Colonic mucosa (tissue), 4 donors: ENCODE measurements around the gene ATP9B. TPM values are rescaled to one million over a fixed set of nuclear protein-coding genes. Genes with fewer than 3 reads are reported as not detected.
"Not testable (repeated sequence)": the region's sequence is repeated elsewhere in the genome, so short reads cannot be mapped to it uniquely, and the experiment has no call there.

ENCODE experiments used
- DNase-seq: peaks from one replicate; pipeline ENCODE4 v3.0.0-alpha.2; 2020
- H3K27ac ChIP-seq: fragments of 200-600 bp; one replicate; pipeline ENCODE4 v1.8.0; 2021
- H3K27me3 ChIP-seq: fragments of 200-600 bp; one replicate; pipeline ENCODE4 v1.8.0; 2021
- H3K36me3 ChIP-seq: fragments of 200-600 bp; one replicate; pipeline ENCODE4 v1.8.0; 2021
- H3K4me1 ChIP-seq: fragments of 200-600 bp; one replicate; pipeline ENCODE4 v1.8.0; 2021; ENCODE audit warnings: mild to moderate bottlenecking
- H3K4me3 ChIP-seq: fragments of 200-600 bp; one replicate; pipeline ENCODE4 v1.8.0; 2021
- H3K9ac ChIP-seq, 2 donors: one replicate each; pipeline ENCODE4 v1.7.0; 2013; ENCODE audit warnings: control low read depth in 2 of 2, low read depth in 2 of 2, low read length in 2 of 2
- H3K9me3 ChIP-seq: fragments of 200-600 bp; one replicate; pipeline ENCODE4 v1.8.0; 2021
- intact Hi-C: fragments of 100-400 bp; cut with DNase I; formaldehyde crosslinking; loops from one replicate; pipeline ENCODE4 v1.14.1; 2022
- total RNA-seq, 2 donors: library from RNA; stranded (reverse); fragmentation: NEBNext Ultra II Directional in 1 of 2; extraction: Animal tissue kit (Norgen Biotek cat#: 25700) in 1 of 2; gene quantifications; one replicate each; pipeline ENCODE4 v1.2.1, GENCODE V29; 2021
- TF ChIP-seq, protein P1 (sequence below): fragments of 200-600 bp; IDR thresholded peaks from one replicate; pipeline ENCODE4 v1.8.0; 2022; ENCODE audit warnings: antibody characterized with exemption, mild to moderate bottlenecking
- donor health status: healthy.
- donor health status: DM: no; HTN: no; CAD: no.
- donor health status: DM: no; HTN: no; CAD: no.

Gene ATP9B
- total RNA-seq, 2 donors from 2014 or later = 20.4 to 30.3 TPM

DNA sequence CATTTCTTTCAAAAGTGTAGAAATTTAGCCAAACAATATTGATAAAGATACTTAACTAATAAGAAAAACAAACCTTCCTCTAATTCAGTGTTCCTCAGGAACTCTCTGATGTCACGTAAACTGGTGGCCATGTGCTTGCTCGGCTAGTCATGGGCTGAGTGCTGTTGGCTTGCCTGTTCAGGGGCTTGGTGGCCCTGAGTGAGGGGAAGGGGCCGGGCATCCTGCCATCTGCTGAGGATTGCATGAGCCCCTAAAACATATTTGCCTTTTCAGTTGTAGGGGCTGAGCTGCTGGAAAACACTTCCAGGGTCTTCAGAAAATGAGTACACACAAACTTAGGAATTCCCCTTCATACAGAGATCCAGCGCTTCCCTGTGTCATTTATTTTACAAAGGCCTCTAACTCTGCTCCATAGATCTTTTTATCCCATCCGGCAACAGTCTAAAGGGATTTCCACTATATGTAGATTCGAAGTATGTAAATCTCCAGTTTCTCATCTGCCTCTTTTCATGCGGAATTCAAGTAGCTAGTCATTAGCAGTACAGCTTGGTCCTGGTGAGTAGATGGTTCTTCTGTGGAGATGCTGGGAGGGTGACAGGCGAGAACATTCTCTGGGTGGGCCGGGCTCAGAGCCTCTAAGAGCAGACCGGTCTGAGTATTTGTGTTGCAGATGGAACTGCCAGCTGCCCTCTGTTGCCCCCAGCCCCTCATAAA lies 306.4 kb downstream of the ATP9B start:
- H3K9ac ChIP-seq = no peak overlapping the region
- H3K27me3 ChIP-seq = no peaks in the 10 kb centered on the region
- H3K9me3 ChIP-seq = no peaks in the 10 kb centered on the region
- no peak overlapping the region for H3K27ac ChIP-seq
- no peak overlapping the region for H3K4me3 ChIP-seq
- H3K4me1 ChIP-seq = no peaks in the 10 kb centered on the region
- DNase-seq = no peak
- H3K36me3 ChIP-seq = no peaks in the 10 kb centered on the region
- intact Hi-C loops = no loop called here
- TF ChIP-seq, protein P1, sequence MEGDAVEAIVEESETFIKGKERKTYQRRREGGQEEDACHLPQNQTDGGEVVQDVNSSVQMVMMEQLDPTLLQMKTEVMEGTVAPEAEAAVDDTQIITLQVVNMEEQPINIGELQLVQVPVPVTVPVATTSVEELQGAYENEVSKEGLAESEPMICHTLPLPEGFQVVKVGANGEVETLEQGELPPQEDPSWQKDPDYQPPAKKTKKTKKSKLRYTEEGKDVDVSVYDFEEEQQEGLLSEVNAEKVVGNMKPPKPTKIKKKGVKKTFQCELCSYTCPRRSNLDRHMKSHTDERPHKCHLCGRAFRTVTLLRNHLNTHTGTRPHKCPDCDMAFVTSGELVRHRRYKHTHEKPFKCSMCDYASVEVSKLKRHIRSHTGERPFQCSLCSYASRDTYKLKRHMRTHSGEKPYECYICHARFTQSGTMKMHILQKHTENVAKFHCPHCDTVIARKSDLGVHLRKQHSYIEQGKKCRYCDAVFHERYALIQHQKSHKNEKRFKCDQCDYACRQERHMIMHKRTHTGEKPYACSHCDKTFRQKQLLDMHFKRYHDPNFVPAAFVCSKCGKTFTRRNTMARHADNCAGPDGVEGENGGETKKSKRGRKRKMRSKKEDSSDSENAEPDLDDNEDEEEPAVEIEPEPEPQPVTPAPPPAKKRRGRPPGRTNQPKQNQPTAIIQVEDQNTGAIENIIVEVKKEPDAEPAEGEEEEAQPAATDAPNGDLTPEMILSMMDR = no peak

DNA sequence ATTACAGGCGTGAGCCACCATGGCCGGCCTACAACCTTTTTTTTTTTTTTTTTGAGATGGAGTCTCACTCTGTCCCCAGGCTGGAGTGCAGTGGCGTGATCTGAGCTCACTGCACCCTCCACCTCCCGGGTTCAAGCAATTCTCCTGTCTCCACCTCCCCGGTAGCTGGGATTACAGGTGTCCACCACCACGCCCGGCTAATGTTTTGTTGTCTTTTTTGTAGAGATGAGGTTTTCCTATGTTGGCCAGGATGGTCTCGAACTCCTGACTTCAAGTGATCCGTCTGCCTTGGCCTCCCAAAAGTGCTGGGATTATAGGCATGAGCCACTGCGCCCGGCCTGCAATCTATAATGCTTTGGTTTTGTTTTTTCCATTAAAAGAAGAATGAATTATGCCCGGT lies 307.5 kb downstream of the ATP9B start:
- H3K4me1 ChIP-seq, H3K9me3 ChIP-seq, H3K27me3 ChIP-seq, H3K27ac ChIP-seq, intact Hi-C loops, H3K4me3 ChIP-seq, H3K36me3 ChIP-seq, H3K9ac ChIP-seq, DNase-seq: not testable (repeated sequence)

DNA sequence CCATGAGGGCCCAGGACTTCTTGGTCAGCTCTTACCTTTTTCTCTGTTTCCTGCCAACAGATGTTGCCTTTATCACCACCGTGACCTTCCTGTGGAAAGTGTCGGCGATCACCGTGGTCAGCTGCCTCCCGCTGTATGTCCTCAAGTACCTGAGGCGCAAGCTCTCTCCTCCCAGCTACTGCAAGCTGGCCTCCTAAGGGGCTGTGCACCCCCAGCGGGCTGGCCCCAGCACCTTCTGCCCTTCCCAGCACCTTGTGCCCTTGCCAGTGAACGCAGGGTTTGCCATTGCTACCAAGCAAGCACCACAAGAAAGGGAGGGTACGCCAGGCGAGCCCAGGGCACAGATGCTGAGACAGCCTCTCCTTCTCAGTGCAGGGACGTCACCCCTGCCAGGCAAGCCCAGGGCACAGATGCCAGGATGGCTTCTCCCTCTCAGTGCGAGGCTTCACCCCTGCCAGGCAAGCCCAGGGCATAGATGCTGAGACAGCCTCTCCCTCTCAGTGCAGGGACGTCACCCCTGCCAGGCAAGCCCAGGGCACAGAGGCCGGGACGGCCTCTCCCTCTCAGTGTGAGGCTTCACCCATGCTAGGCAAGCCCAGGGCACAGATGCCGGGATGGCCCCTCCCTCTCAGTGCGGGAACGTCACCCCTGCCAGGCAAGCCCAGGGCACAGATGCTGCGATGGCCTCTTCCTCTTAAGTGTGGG lies 308.1 kb downstream of the ATP9B start:
- Histone ChIP-seq H3K4me1 (no peaks in the 10 kb centered on the region), H3K27me3 (no peaks in the 10 kb centered on the region), H3K4me3 (no peak overlapping the region), H3K9ac (no peak overlapping the region), H3K27ac (no peak overlapping the region), H3K9me3 (no peaks in the 10 kb centered on the region), H3K36me3 (no peaks in the 10 kb centered on the region)
- TF ChIP-seq, protein P1 = no peak
- intact Hi-C loops = no loop called here
- DNase-seq = no peak

DNA sequence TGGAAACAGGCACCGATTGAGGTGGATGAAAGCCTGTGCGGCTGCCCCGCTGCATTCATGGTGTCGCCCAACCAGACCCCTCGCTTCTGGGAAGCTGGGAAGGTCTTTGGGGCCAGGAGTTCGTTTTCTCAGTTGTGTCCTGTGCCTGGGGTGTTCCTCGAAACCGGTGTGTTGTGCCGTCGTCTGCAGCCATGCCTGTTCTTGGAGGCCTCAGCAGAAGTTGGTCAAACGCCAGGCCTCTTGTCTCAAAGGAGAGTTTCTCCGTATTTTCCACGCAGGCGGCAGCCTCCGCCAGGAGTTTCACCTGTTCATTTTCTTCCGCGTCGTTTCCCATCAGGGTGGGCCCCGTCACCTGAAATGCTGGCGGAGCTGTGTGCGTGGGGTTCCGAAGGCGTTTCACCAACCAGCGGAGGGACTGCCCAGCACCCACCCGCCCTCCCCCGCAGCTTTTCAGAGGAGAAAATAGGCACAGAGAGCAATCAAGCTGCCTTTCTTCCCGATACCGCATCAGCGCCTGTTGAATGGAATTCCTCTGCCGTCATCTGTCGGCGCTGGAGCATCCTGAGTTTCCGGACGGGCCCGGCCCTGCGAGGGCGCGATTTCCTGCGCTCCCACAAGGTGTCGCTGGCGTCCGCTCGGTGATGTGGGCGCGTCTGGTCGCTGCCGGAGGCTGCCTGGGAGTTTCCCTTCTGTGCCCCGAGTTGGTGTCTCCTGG lies 309.5 kb downstream of the ATP9B start:
- peak; percentile 81 for DNase-seq
- Histone ChIP-seq H3K9me3 (no peaks in the 10 kb centered on the region), H3K27ac (no peak overlapping the region), H3K36me3 (no peaks in the 10 kb centered on the region), H3K27me3 (no peaks in the 10 kb centered on the region), H3K4me3 (no peak overlapping the region), H3K4me1 (no peaks in the 10 kb centered on the region), H3K9ac (no peak overlapping the region)
- TF ChIP-seq, protein P1 = peak; percentile 96
- intact Hi-C loops = loop anchor here (1.0 kb wide), 1 partner anchor 265 kb away; no protein-coding TSS in a partner anchor

DNA sequence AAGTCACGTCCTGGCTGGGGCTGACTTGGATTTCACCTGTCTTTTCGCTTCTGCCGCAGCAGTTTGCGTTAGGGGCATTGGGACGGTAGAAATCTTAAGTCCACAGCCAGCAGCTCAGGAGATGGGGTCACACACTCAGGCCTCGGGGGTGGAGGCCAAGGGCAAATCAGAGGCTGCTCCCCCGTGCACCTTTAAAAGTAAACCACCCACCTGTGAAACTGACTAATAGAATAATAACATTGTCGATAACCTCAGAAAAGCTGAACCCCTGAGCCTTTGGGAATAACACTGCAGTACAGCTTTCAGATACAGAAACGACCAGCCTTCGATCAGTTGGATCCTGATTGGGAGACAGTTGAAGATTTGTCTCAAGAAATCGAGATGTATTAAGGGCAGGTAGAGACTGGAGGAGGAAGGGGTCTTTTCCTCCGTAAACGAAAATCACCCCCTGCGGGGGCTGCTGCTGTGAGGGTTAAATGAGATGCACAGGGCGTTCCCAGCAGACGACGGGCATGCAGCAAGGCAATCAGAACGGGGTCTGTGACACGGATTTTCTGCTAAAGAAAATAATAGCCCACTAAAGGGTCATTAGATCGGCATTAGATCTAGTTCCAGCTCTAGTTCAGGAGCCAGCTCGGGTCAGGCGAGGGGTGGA lies 310.2 kb downstream of the ATP9B start:
- no peaks in the 10 kb centered on the region for H3K9me3 ChIP-seq
- H3K9ac ChIP-seq = no peak overlapping the region
- H3K4me3 ChIP-seq = no peak overlapping the region
- DNase-seq = no peak
- H3K4me1 ChIP-seq = no peaks in the 10 kb centered on the region
- intact Hi-C loops = loop anchor here (1.0 kb wide), 1 partner anchor 264 kb away; no protein-coding TSS in a partner anchor
- no peak overlapping the region for H3K27ac ChIP-seq
- H3K36me3 ChIP-seq = no peaks in the 10 kb centered on the region
- TF ChIP-seq, protein P1 = no peak
- no peaks in the 10 kb centered on the region for H3K27me3 ChIP-seq
